SJCRH30 (cell line): ENCODE data around the gene NLRP6. TPM values are rescaled to one million over a fixed set of nuclear protein-coding genes. Genes with fewer than 3 reads are reported as not detected.
"Not testable (repeated sequence)": the region's sequence is repeated elsewhere in the genome, so short reads cannot be mapped to it uniquely, and the experiment has no call there.

Experiments used
- DNase-seq, 2 experiments: peaks; one replicate each; pipeline ENCODE4 v3.0.0-alpha.2; 2015 to 2020
- H3K27ac ChIP-seq: fragments of 250-450 bp; sonication (Bioruptor Pico); 2 replicates; pipeline ENCODE4 v1.5.1; 2020; ENCODE audit warnings: mild to moderate bottlenecking, moderate library complexity
- H3K27me3 ChIP-seq: fragments of 250-450 bp; sonication (Bioruptor Pico); 2 replicates; pipeline ENCODE4 v1.5.1; 2020; ENCODE audit warnings: mild to moderate bottlenecking, moderate library complexity
- H3K36me3 ChIP-seq: fragments of 250-450 bp; sonication (Bioruptor Pico); 2 replicates; pipeline ENCODE4 v1.5.1; 2020; ENCODE audit warnings: mild to moderate bottlenecking, moderate library complexity
- H3K4me1 ChIP-seq: fragments of 250-450 bp; sonication (Bioruptor Pico); 2 replicates; pipeline ENCODE4 v1.5.1; 2020; ENCODE audit warnings: mild to moderate bottlenecking, moderate library complexity
- H3K4me3 ChIP-seq: fragments of 250-450 bp; sonication (Bioruptor Pico); 2 replicates; pipeline ENCODE4 v1.5.1; 2020; ENCODE audit warnings: mild to moderate bottlenecking, moderate library complexity
- H3K9me3 ChIP-seq: fragments of 250-450 bp; sonication (Bioruptor Pico); replicated peaks from 2 replicates; pipeline ENCODE4 v1.5.1; 2020; ENCODE audit warnings: mild to moderate bottlenecking, moderate library complexity
- total RNA-seq: library from RNA; depleted of rRNA; stranded (reverse); fragments of >200 nt; shearing (Covaris generic); gene quantifications from 2 replicates; pipeline ENCODE4 v1.2.3, GENCODE V29; 2014

The NLRP6 gene
- total RNA-seq, 1 experiment from 2014 or later: not detected

- DNase-seq: no peak
- Histone ChIP-seq H3K9me3 (no peaks in the 10 kb centered on the region), H3K4me1 (peaks cover 6% of the 10 kb centered on the region; the same call in 1 of the 2 replicates), H3K27ac (no peak overlapping the region), H3K27me3 (peaks cover 26% of the 10 kb centered on the region), H3K36me3 (no peaks in the 10 kb centered on the region), H3K4me3 (no peak overlapping the region)
These were observed 5.3 kb downstream of the NLRP6 start for GRCh38 chr11:283405-284104.

GRCh38 chr11:284105-285020, 6.2 kb downstream of the NLRP6 start:
- H3K27me3 ChIP-seq: peaks cover 26% of the 10 kb centered on the region
- H3K4me1 ChIP-seq: peaks cover 6% of the 10 kb centered on the region; the same call in 1 of the 2 replicates
- DNase-seq: peak in 1 of 2 experiments; percentile 35
- no peak overlapping the region for H3K27ac ChIP-seq
- H3K4me3 ChIP-seq: no peak overlapping the region
- H3K36me3 ChIP-seq: no peaks in the 10 kb centered on the region
- H3K9me3 ChIP-seq: no peaks in the 10 kb centered on the region

- H3K27ac ChIP-seq: no peak overlapping the region
- H3K9me3 ChIP-seq: no peaks in the 10 kb centered on the region
- H3K4me1 ChIP-seq: peaks cover 6% of the 10 kb centered on the region; the same call in 1 of the 2 replicates
- no peak overlapping the region for H3K4me3 ChIP-seq
- no peaks in the 10 kb centered on the region for H3K36me3 ChIP-seq
- no peak for DNase-seq
- peaks cover 26% of the 10 kb centered on the region for H3K27me3 ChIP-seq
These were observed 7.0 kb downstream of the NLRP6 start for GRCh38 chr11:285021-285893.

GRCh38 chr11:285894-286220, 7.7 kb downstream of the NLRP6 start:
- Histone ChIP-seq H3K27ac (no peak overlapping the region), H3K4me3 (no peak overlapping the region), H3K9me3 (no peaks in the 10 kb centered on the region), H3K4me1 (peaks cover 6% of the 10 kb centered on the region; the same call in 1 of the 2 replicates), H3K36me3 (no peaks in the 10 kb centered on the region), H3K27me3 (peaks cover 26% of the 10 kb centered on the region)
- DNase-seq: no peak

- not testable (repeated sequence) for H3K9me3 ChIP-seq, H3K36me3 ChIP-seq, DNase-seq, H3K4me1 ChIP-seq, H3K27ac ChIP-seq, H3K4me3 ChIP-seq
- peaks cover 26% of the 10 kb centered on the region for H3K27me3 ChIP-seq
These were observed 9.0 kb downstream of the NLRP6 start for GRCh38 chr11:286977-287820.

GRCh38 chr11:287821-288477, 9.7 kb downstream of the NLRP6 start:
- Histone ChIP-seq H3K27me3 (peaks cover 26% of the 10 kb centered on the region), H3K36me3 (no peaks in the 10 kb centered on the region), H3K27ac (no peak overlapping the region), H3K4me3 (peak overlapping the region; percentile 71), H3K9me3 (no peaks in the 10 kb centered on the region), H3K4me1 (peaks cover 6% of the 10 kb centered on the region; the same call in 1 of the 2 replicates)
- DNase-seq: no peak

- Histone ChIP-seq H3K4me1 (peaks cover 6% of the 10 kb centered on the region; the same call in 1 of the 2 replicates), H3K27me3 (peaks cover 26% of the 10 kb centered on the region), H3K9me3 (no peaks in the 10 kb centered on the region), H3K27ac (no peak within 1 kb of the TSS), H3K4me3 (peak within 1 kb of the TSS; percentile 71), H3K36me3 (no peaks in the 10 kb centered on the region)
- peak; percentile 63 to 72 for DNase-seq
These were observed 10.5 kb downstream of the NLRP6 start, which contains the start of gene PGGHG for GRCh38 chr11:288478-289397. Gene PGGHG, plus strand, starts transcription at chr11:289126. Its CDS starts 691 bp downstream, at chr11:289817.

- Histone ChIP-seq H3K9me3 (no peaks in the 10 kb centered on the region), H3K27me3 (peaks cover 21% of the 10 kb centered on the region), H3K4me1 (peaks cover 6% of the 10 kb centered on the region; the same call in 1 of the 2 replicates), H3K36me3 (no peaks in the 10 kb centered on the region), H3K27ac (no peak overlapping the region), H3K4me3 (peak overlapping the region; percentile 41)
- DNase-seq: no peak
These were observed 11.1 kb downstream of the NLRP6 start for GRCh38 chr11:289398-289711.

- peaks cover 15% of the 10 kb centered on the region for H3K27me3 ChIP-seq
- DNase-seq: no peak
- H3K4me1 ChIP-seq: peaks cover under 1% of the 10 kb centered on the region; the same call in 1 of the 2 replicates
- peak overlapping the region; percentile 41 for H3K4me3 ChIP-seq
- H3K27ac ChIP-seq: no peak overlapping the region
- H3K9me3 ChIP-seq: no peaks in the 10 kb centered on the region
- no peaks in the 10 kb centered on the region for H3K36me3 ChIP-seq
These were observed 11.8 kb downstream of the NLRP6 start for GRCh38 chr11:289712-290620.

- Histone ChIP-seq H3K27ac (no peak overlapping the region), H3K27me3 (peaks cover 7% of the 10 kb centered on the region), H3K9me3 (no peaks in the 10 kb centered on the region), H3K4me1 (no peaks in the 10 kb centered on the region), H3K4me3 (no peak overlapping the region), H3K36me3 (no peaks in the 10 kb centered on the region)
- DNase-seq: no peak
These were observed 12.5 kb downstream of the NLRP6 start for GRCh38 chr11:290621-291231.

GRCh38 chr11:291281-292210, 13.3 kb downstream of the NLRP6 start:
- Histone ChIP-seq H3K27me3 (peaks cover 7% of the 10 kb centered on the region), H3K27ac (no peak overlapping the region), H3K36me3 (no peaks in the 10 kb centered on the region), H3K9me3 (no peaks in the 10 kb centered on the region), H3K4me3 (no peak overlapping the region), H3K4me1 (no peaks in the 10 kb centered on the region)
- no peak for DNase-seq
